Cerebellar cortex (tissue), 1 donor: ENCODE data around the gene NKX2-8.
"Not testable (repeated sequence)": the region's sequence is repeated elsewhere in the genome, so short reads cannot be mapped to it uniquely, and the experiment has no call there.

Experiments
- DNase-seq: peaks from one replicate; pipeline ENCODE4 v3.0.0-alpha.2; 2015; ENCODE audit warnings: low spot score

NKX2-8 gene

GRCh38 chr14:36580141-36580855 lies 2.1 kb downstream of the NKX2-8 start:
- no peak for DNase-seq

DNA sequence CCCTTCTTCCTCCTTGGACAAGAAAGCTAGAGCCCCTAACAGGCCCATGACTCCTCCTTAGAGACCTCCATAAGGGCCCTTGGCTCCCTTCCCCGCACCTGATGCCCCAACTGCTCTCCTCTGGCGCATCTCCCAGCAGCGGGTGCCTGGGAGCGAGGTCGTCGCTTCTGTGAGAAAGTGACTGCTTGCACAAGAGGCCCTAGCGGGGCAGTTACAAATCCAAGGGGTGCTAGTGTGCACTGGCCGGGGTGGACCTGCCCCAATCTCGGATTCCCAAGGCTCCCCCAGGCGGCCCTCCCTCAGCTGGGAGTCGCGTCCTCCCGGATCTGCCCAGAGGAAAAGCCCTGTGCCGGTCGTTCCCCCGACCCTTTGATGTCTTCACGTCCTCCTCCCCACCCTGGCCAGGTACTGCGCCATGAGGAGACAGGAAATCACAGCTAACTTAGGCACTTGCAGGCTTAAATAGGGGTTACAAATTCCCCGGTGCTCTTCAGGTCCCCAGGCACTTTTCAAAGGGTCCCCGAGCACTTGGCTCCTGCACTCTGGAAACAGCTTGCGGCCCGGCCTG lies 2.8 kb downstream of the NKX2-8 start:
- no peak for DNase-seq

DNA sequence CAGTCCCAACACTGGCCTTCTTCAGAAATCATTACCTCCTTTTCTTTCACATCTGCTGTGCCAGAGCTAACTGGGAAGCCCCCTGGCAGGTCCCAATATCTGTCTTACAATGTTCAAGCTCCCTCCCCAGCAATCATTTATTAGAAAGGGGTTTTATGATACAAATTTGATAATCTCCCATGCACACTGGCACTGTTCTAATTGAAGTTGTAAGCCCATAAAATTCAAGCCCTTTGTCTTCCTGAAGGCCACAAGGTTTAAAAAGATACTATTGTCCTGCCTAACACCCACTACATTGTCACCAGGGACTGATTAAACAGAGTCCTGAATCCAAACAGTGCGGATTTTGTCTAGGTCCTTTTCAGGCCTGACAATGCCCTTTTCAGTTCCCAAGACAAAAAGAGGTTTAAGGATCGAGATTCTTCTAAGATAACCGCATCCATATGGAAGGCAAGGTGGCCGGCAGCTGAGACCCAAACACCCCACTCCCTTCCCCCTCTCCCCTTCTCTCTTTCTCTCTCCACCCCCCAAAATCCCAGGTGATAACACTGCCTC lies 3.3 kb downstream of the NKX2-8 start:
- DNase-seq = no peak

GRCh38 chr14:36570065-36570464 lies 12.3 kb downstream of the NKX2-8 start:
- no peak for DNase-seq

DNA sequence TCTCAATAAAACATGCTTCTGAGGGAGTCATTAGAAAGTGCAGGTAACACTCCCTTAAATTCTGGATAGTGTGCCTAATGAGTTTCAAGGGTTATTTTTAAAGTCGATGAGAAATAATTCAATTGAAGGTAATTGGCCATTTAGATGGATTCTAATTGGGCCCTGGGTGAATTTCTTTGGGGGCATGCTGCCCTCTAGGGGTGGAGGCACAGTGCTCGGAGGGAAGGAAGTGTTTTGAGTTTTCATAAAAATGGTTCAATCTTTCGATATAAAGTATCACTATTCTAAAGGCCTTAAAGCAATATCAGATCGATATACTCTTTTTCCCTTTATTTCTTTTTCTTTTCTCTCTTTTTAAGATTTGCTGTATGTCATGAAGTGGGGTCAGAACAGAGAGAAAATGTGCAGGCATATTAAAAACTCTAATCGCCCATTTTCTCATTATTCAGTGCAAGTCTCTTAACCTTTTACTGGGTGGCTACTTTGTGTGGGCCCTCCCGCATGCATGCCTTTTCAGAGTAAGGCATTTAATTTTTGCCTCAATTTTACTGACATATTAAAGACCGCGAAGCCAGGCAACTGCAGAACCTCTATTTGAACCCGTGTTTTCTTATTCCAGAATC lies 25.5 kb downstream of the NKX2-8 start:
- peak; percentile 26 for DNase-seq

DNA sequence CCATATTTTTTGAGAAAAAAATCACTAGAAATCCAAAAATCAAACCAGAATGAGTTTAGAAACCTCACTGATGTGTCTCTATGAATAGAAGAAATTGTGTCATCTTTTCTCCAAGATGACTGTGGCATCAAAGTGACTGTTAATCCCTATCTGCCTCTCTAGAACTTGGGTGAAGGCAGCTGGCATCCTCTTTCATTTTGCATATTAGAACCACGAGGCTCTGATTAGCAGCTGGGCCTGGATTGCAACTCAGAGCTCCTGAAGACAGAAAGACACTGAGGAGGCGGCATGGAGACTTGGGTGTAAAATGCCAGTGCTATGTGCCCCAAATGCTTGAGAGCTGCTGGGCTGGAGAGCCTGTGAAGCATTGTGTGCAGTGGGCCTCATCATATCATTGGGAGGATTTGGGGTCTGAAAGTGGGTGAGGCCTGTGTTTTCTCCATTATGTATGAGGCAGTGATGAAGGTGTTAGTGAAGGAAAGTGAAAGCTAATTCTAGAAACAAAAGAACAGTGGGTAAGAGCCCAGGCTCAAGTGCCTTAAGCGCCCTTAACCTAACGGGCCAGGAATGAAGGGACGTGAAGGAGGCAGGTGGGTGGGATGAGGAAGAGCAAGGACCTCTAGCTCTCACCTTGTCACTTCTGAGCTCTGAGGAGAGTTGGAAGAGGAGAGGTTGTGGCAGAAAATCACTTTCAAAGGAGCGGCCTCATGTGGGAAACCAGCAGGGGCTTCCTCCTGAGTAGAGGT lies 26.2 kb downstream of the NKX2-8 start:
- no peak for DNase-seq

- peak; percentile 23 for DNase-seq
These were observed 28.7 kb downstream of the NKX2-8 start for GRCh38 chr14:36553656-36554260.

DNA sequence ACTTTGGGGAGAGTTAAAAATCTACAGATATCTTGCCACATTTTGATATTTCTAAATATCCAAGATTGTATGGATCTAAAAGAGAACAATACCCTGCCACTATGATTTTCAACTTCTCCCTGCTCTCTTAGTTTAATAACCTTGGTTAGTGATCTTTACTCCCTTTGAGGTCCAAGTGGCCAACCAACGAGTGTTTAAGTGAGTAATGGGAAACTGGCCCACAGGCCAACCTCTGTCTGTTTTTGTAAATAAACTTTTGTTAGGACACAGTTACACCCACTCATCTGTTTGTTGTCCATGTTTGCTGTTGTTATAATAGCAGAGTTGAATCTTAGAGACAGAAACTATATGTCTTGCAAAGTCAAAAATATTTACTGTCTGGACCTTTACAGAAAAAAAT lies 31.5 kb downstream of the NKX2-8 start:
- DNase-seq = no peak

DNA sequence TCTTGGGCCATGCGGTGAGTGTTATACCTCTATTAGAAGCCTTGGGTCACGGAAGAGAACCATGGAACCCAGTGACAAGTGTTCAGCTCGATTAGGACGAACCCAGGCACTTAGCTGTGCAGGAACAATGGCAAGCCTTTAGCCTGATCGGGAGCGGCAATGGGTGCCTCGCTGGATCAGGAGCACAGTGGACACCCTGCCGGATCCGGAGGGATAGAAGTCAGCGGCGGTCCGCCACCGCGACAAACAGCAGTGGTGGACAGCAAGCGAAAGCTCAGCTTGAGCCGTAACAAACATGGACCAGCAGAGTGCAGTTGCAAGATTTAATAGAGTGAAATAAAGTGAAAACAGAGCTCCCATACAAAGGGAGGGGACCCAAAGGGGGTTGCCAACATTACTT lies 38.1 kb downstream of the NKX2-8 start:
- DNase-seq = not testable (repeated sequence)

GRCh38 chr14:36538051-36538450 lies 44.4 kb downstream of the NKX2-8 start:
- DNase-seq = no peak
